GM21825 (cell line): ENCODE data around the gene BCL2L15.

Experiments used
- ATAC-seq: cut with Tn5 transposase; IDR thresholded peaks from one replicate; pipeline ENCODE4 v1.9.1; 2021; ENCODE audit warnings: mild to moderate bottlenecking, moderate library complexity; ENCODE audit not compliant: unreplicated experiment

The BCL2L15 gene

DNA sequence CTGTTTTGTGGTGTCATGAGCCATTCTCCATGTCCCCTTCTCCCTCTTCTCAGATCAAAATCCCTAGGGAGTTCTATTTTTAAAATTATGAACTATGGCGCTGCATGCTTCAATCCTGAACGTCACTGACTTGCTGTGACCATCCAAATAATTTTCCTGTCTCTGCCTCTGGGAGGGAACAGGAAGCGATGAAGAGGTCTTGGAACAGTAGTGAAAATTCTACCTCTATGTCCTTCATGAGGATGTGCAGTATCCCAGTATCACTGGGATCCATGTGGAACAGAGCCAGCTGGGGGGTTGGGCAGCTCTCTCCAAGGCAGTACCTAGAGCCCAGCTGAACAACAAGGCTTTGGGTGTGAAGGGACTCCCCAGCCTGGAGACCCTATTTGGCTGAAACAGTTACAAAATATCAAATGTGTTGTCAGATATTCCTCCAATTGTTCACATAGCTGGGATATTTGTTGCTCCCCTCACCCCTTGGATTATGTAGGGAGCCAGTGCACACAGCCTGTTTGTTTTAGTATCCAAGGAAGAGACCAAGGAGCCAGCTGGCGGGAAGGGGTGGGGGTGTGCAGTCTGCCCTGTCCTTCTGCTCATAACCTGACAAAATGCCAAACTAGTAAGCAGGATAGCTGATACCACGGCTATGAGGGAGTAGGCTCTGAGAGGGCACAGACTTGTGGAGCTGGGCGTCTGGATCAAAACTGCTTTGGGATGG lies 25.4 kb upstream of the BCL2L15 start:
- no peak for ATAC-seq

DNA sequence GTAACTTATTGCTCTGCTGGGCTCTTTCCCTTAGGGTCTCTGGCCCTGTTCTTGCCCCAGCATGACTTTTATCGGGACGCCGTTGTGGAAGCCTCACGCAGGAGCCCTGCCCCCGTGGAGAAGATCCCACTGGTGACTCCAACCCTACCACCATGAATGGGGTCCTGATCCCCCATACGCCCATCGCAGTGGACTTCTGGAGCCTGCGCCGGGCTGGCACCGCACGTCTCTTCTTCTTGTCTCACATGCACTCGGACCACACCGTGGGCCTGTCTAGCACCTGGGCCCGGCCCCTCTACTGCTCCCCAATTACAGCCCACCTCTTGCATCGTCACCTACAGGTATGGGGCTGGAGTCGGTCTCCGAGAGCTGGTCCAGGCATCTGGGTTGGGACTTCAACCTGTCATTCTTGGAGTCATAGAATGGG lies 18.1 kb upstream of the BCL2L15 start:
- peak; percentile 0 for ATAC-seq

DNA sequence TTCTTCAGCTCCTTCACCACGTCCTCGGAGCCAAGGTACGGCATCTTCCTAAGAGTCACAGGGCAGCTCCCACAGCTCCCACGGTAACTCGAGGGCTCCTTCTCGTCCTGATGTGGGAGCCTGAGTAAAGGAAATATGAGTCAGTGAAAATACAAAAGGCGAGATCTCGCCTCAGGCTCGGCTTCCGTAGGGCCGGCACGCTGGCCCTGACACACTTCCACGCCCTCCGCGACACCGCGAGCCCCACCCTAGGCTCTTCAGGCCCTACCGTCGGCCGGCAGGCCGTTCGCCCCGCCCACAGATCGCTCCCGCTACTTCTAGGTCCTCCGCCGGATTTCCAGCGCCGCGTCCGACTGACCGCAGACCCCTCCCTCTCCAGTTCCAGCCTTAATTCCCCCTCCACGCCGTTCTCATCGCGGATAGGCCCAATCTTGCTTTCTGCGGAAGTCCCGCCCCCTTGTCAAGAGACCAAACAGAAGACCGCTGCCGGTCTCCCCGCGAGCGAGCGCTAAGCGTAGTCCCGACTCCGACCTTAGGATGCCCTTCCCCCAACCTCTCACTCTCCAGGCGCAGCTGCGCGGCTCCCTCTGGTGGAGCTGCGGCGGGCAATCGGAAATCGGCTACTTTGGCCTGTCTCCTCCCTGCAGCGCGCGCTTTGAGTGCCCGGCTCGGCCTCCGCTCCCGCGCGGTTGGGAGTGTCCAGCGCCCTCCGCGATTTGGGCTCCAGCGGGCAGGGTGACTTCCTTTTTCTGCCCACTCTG lies 17.5 kb upstream of the BCL2L15 start, which contains the start of the genes AP4B1 and DCLRE1B:
Gene AP4B1 (minus strand): TSS at position 126 of the 761 bp plus-strand sequence. CDS start 82 bp downstream, at position 44.
Gene DCLRE1B (plus strand): TSS at position 653 of the 761 bp plus-strand sequence. CDS start 261 bp downstream, outside the sequence.
- ATAC-seq = peak; percentile 88

DNA sequence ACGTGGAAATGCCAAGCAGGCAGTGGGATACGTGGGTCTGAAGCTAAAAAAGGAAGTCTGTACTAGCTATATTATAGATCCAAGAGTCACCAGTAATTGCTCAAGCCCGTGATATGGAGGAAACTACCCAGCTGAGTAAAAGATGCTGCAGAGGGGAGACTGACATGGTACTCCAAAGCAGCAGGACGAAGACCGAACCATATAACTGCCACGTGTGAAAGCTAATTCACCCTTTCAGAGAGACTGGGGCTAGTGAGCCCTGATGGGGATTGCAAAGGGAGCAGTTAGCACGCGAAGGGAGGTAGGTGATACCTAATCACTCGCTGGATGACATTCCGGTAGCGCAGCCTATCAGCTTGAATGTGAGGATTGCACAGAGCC lies 16.9 kb upstream of the BCL2L15 start:
- ATAC-seq = peak; percentile 28

DNA sequence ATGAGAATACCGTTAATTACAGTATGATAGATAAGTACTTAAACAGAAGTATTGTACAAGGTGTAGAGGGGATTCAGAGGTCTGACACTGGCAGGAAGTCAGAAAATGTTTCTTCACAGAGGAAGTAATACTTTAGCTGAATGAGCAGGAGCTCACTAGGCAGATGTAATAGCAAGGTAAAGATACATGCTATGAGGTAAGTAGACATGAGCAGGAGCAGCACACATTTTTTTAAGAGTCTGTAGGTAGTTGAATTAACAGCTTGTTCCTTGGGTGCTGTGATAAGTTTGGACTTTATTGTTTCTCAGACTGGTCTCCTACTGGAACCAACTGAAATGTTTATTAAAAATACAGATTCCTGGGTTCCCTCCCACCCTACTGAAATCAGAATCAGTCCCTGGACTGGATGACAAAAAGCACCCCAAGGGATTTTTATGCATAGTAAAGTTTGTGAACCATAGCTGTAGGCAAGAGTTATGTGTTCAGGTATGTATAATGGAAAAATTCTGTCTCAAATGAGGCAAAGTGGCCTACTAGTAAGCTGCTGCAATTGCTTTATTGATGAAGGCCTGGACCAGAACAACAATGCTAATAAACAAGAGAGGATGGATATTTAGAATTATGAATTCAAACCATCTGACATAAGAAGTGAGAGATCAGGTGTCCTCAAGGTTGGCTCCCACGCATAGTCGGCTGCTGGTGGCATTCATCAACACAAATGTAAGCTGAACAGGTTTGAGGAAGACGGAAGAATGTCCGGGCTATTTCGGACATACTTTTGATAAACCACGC lies 16.3 kb upstream of the BCL2L15 start:
- no peak for ATAC-seq

DNA sequence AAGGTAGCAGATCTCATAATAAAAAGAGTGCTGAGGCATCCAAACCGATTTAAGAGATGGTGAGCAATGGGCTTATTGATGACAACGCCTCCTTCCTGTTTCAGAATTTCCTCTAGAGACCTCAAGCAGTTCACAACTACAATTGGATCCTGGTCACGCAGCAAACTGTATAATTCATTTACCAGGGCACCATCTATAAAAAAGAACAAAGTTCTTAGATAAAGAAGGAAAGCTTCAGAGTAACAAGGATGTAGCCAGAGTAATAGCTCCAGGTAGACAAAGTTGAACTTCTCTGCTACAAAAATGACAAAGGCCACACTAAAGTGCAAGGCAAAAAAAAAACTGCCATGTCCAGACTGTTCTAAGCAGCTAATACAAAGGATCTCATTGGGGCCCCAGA lies 13.8 kb upstream of the BCL2L15 start:
- no peak for ATAC-seq

DNA sequence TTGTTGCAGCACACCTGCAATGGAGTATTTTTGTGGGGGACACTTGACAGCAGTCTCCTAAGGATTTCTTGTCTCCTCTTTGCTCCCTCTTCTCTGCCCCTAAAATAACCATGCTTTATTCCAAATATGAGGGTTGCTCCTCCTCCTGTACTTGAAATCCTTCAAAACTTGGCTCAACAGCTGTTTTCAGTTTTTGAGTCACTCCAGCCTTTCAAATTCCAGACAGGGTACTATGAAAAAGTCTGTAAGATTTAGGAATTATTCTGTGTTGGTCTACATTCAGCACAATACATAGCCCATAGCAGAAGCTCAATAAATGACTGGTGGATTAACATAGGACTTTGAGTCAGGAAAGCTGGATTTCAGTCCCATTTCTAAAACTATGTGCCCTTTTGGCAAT lies 11.7 kb upstream of the BCL2L15 start:
- ATAC-seq = no peak

DNA sequence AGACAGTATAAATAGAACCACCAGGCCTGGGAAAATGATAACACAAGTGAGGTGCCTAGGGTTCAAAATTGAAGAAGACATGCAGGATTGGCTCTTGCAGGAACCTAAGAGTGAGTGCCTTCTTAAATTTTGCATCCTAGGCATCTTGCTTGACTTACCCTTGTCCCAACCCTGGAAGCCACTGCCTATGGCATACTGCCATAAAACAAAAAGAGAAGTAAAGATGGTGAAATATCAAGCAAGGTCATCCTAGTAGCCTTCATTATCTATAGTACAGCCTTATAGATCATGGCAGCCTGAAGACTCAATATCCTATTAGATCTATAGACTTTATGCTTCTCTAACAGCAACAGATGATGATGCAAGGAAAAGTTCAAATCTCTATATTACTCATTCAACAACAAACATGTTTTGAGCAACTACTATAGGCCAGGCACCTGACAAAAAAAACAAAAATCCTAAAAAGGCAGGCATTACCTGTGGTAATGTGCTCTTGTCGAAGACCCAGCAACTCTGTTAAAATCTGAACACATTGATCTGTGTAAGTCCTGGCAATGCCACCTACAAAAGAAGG lies 10.9 kb upstream of the BCL2L15 start:
- no peak for ATAC-seq

DNA sequence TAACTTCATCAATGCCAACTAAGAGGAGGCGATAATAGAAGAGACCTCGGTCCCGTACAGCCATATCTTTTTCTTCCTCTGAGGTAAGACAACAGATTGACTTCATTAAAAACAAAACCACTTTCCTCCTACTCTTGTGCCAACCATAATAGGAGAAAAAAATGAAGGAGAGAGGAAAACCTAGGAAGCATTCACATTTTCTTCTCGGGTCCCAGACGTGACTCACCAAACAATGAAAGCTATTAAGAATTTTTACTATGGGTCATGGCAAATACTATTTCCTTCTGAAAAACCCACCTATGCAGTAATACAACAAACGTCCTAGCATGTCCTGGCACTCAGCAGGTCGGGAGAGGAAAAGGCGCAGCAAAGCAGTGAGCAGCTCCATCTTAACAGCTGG lies 8.6 kb upstream of the BCL2L15 start:
- no peak for ATAC-seq

DNA sequence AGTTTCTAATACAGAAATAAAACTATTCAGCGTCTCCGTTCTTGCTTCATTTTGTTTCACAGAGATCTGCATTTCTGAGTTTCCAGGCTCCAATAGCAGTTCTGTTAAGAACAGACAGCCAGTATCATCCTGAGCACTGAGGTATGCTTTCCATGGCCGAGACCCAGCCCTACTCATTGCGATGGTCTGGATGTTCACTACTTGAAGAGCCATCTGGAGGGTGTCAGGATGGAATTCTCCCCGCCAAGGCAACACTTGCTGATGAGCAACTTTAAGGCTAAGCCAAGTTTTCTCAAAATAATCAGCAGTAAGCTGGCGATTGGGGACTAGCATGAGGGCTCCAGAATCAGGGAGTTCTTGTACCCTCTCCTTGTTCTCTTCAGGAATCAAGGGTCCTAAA lies 7.7 kb upstream of the BCL2L15 start:
- ATAC-seq = no peak

DNA sequence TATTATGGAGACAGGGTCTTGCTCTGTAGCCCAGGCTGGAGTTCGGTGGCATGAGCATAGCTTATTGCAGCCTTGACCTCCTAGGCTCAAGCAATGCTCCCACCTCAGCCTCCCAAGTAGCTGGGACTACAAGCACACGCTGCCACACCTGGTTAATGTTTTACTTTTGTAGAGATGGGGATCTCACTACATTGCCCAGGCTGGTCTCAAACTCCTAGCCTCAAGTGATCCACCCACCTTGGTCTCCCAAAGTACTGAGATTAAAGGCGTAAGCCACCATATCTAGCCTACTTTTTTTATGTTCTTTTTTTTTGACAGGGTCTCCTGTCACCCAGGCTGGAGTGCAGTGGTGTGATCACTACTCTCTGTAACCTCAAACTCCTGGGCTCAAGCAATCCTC lies 5.9 kb upstream of the BCL2L15 start:
- no peak for ATAC-seq

DNA sequence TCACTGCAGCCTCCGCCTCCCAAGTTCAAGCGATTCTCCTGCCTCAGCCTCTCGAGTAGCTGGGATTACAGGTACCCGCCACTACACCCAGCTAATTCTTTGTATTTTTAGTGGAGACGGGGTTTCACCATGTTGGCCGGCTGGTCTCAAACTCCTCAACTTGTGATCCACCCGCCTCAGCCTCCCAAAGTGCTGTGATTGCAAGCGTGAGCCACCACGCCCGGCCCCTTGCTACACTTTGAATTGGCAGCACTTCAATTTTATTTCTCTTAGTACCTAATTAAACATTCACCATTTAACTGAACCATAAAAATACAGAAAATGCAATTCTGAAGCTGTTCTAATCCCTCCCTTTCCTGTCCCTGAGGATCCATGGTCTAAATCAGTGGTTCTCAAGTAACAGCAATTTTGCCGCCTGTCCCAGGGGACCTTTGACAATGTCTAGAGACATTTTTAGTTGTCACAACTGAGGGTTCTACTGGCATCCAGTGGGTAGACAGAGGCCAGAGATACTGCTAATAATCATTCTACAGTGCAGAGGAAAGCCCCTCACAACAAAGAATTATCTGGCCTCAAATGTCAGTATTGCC lies 4.3 kb upstream of the BCL2L15 start:
- no peak for ATAC-seq

DNA sequence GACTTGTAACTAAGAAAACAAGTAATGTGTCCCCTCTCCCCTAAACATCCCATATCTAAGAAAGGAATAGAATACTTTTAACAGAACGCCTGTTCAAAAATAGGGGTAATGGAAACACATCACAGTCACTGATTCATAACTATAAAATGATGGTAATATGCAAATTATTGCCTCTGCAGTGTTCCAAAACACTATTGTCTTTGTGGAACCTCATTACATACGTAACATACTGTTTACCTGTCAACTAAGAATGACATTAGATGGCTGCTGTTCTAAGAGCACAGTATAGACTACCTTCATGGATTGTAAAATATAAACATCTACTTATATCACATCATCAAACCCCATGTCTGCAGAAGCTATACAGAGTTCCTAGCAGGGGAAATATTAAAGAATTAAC lies 3.4 kb upstream of the BCL2L15 start:
- ATAC-seq = no peak

DNA sequence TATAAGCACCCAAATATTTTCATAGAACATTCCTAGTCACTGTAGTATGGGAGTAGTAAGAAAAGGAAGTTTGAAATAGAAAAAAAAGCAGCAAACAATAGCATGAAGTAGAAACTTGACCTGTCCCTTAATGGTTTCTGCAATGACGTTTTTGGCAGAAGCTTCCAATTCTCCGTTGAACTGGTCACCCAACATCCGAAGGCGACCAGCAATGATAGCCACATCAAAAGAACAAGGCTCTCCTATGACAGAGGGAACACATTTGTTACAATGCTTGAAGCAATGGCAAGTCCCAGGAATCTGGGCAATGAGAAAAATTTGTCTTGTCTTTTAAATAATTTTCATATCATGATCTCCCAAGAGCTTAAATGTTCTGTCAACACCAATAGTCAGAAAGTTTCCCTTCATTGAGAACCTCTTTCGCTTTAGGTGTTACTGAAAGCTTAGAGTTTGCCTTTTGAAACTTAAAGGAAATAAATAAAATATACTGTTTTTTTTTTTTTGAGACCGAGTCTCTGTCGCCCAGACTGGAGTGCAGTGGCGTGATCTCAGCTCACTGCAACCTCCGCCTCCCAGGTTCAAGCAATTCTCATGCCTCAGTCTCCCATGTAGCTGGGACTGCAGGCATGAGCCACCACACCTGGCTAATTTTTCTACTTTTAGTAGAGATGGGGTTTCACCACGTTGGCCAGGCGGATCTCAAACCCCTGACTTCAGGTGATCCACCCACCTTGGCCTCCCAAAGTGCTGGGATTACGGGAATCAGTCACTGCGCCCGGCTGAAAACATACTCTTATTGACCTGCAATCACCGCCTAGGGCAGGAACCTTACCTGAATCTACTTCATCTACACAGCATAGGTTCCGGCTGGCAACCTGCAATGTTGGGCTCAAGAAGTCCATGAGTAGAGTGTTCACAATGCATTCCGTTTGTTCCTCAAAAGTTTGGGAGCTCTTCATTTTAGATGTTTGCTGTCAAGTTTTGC lies 672 bp downstream of the BCL2L15 start:
- no peak for ATAC-seq

DNA sequence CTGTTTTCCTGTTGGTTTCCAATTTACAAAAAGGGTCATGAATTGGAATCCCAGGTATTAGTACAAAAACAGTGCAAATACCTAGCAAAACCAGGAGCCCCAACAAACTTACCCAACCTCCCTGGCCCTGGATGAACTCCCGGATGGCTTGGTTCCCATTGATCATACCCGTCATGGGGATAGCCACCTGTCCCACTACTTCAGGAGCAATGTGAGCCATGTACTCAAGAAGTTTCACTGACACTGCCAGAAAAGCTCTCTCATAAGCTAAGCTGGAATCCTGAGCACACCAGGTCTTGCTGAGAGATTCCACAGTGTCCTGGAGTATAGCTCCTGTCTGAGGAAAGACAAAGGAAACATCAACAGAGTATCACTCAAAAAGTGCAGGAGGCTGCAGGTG lies 5.7 kb downstream of the BCL2L15 start:
- no peak for ATAC-seq

DNA sequence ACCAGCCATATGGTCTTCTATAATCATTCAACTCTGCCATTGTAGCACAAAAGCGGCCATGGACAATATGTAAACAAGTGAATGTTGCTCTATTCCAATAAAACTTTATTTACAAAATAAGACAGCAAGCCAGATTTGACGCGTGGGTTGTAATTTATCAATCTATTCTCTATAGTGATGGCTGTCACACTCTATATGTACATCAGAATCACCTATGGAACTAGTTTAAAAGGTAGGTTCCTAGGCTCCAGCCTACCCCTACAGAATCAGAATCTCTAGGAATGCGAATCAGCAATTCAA lies 7.7 kb downstream of the BCL2L15 start:
- ATAC-seq = no peak

DNA sequence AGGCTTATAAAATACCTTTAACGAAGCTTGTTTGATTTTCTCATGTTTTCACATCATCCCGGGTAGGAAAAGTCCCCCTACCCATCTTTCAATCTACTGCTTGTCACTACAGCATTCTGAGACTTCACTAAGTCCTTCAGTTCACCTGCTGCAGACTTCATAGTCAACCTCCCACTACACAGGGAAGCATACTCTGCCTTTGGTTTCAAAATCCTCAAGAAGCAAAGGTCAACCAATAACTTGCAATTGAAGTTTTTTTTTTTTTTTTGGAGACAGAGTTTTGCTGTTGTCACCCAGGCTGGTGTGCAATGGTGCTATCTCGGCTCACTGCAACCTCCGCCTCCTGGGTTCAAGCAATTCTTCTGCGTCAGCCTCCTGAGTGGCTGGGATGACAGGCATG lies 11.2 kb downstream of the BCL2L15 start:
- ATAC-seq = no peak

DNA sequence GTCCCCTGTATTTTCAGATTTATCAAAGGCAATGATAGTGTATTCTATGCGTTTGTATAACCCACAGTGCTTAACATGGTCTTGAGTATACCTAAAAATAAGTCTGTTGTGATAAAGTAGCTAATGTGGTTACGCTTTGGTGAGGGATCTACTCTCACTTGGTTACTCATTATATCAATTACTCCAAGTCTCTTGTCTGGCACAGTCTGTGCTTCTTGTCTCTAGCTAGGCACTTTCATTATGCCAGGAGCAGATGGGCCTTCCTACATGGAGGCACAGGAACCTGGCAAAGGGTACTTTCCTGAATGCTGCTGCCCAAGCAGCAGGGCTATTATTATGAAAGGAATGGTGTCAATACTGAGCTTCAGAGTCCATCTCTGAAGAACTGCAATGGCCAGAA lies 11.7 kb downstream of the BCL2L15 start:
- ATAC-seq = peak; percentile 36

DNA sequence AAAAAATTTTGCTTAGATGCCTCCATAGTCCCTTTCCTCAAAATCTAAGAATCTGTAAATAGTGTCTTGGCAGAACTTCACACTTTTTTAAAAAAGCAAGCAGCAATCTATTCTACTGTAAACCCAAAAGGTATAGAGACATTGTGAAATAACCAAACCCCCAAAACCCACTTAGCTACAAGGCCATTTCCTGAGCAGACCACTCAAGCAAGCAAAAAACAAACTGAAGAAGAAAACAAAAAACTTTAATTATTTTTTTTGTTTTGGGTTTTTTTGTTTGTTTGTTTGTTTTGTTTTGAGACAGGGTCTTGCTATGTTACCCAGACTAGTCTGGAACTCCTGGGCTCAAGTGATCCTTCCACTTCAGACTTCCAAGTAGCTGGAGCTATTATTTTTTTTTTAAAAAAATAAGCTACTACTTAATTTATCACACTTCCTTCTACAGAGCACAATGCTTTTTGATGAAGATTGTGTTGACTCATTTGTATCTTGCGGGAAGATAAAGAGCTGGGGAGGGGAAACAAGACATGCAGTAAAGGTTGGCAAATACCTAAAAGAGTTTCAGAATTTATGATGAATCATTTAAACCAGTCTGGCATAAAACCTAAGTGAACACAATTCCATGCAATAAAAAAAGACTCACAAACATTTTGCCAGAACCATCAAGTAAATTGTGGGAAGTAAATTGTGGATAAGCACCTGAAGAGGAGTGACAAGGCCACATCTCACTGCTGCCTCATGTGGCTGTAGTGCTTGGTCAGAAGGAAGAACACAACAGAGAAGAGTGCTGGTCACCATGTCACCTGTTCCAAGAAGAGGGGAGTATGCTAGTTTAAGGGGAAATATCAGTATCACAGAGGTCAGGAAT lies 13.1 kb downstream of the BCL2L15 start:
- ATAC-seq = no peak
